Progenitor cell of endocrine pancreas (in vitro differentiated cells): ENCODE data around the gene PDE7B. TPM values are rescaled to one million over a fixed set of nuclear protein-coding genes. Genes with fewer than 3 reads are reported as not detected.

Experiments used
- DNase-seq: peaks from one replicate; pipeline ENCODE4 v3.0.0; 2021; ENCODE audit warnings: low spot score; ENCODE audit not compliant: unreplicated experiment
- H3K27ac Mint-ChIP-seq: 2 replicates; pipeline ENCODE4 v1.8.0; 2021; ENCODE audit warnings: mild to moderate bottlenecking, moderate library complexity, mixed read lengths
- H3K27me3 Mint-ChIP-seq: 2 replicates; pipeline ENCODE4 v1.8.0; 2021; ENCODE audit warnings: mixed read lengths
- H3K36me3 Mint-ChIP-seq: 2 replicates; pipeline ENCODE4 v1.8.0; 2022; ENCODE audit warnings: mixed read lengths; ENCODE audit not compliant: insufficient read depth
- H3K4me1 Mint-ChIP-seq: 2 replicates; pipeline ENCODE4 v1.8.0; 2021; ENCODE audit warnings: low read depth, mixed read lengths
- H3K4me3 Mint-ChIP-seq: 2 replicates; pipeline ENCODE4 v1.8.0; 2021; ENCODE audit warnings: low read depth, mild to moderate bottlenecking, moderate library complexity, mixed read lengths
- H3K9me3 Mint-ChIP-seq: 2 replicates; pipeline ENCODE4 v1.8.0; 2021; ENCODE audit warnings: low read depth, mixed read lengths
- CTCF ChIP-seq: fragments of 200-600 bp; sonication (generic); IDR thresholded peaks from one replicate; pipeline ENCODE4 v1.5.0; 2021; ENCODE audit warnings: antibody characterized with exemption, mild to moderate bottlenecking; ENCODE audit not compliant: unreplicated experiment
- total RNA-seq: library from RNA; stranded (reverse); gene quantifications from 2 replicates; pipeline ENCODE4 v1.2.1, GENCODE V29; 2021

Gene PDE7B
- total RNA-seq, 1 donor from 2014 or later: 0.07 TPM

GRCh38 chr6:136144251-136145023, 292.9 kb downstream of the PDE7B start:
- Mint-ChIP-seq H3K9me3 (peaks cover 10% of the 10 kb centered on the region), H3K4me3 (no peak overlapping the region), H3K4me1 (peaks cover 2% of the 10 kb centered on the region), H3K36me3 (peaks cover 9% of the 10 kb centered on the region), H3K27ac (no peak overlapping the region), H3K27me3 (no peaks in the 10 kb centered on the region)
- DNase-seq: no peak
- TF ChIP-seq CTCF: no peak

GRCh38 chr6:136146130-136146529, 294.6 kb downstream of the PDE7B start:
- peaks cover 7% of the 10 kb centered on the region for H3K36me3 Mint-ChIP-seq
- DNase-seq: no peak
- H3K4me3 Mint-ChIP-seq: no peak overlapping the region
- H3K9me3 Mint-ChIP-seq: peaks cover 10% of the 10 kb centered on the region
- H3K27me3 Mint-ChIP-seq: no peaks in the 10 kb centered on the region
- H3K4me1 Mint-ChIP-seq: peaks cover 2% of the 10 kb centered on the region
- H3K27ac Mint-ChIP-seq: no peak overlapping the region
- no peak for TF ChIP-seq CTCF

DNA sequence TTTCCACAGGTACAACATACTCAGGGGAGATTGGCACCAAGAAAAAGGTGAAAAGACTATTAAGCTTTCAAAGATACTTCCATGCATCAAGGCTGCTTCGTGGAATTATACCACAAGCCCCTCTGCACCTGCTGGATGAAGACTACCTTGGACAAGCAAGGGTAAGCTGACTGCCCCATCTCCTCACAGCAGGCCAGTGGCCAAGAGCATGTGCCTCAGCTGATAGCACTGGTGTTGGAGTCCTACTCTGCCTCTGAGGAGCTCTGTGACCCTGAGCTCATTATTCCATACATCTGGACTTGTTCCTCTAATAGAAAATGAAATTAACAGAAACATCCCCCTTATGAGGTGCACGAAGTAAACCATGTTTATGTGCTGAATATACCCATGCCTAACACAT, 295.8 kb downstream of the PDE7B start:
- Mint-ChIP-seq H3K4me3 (no peak overlapping the region), H3K4me1 (peaks cover 2% of the 10 kb centered on the region), H3K9me3 (peaks cover 3% of the 10 kb centered on the region), H3K27ac (no peak overlapping the region), H3K27me3 (no peaks in the 10 kb centered on the region), H3K36me3 (peaks cover 2% of the 10 kb centered on the region)
- TF ChIP-seq CTCF: no peak
- DNase-seq: no peak

DNA sequence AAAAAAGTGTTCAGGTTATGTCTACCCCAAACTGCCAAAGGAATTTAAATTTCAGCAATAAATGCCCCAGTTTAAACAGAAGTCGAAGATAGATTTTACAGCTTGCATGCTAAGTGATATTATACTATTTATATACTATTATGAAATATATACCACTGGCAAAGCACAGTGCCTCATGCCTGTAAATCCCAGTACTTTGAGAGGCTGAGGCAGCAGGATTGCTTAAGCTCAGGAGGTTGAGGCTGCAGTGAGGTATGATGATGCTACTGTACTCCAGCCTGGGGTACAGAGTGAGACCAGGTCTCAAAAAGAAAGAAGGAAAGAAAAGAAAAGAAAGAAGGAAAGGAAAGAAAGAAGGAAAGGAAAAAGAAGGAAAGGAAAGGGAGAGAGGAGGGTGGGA, 296.6 kb downstream of the PDE7B start:
- TF ChIP-seq CTCF: no peak
- H3K27me3 Mint-ChIP-seq: no peaks in the 10 kb centered on the region
- no peak for DNase-seq

DNA sequence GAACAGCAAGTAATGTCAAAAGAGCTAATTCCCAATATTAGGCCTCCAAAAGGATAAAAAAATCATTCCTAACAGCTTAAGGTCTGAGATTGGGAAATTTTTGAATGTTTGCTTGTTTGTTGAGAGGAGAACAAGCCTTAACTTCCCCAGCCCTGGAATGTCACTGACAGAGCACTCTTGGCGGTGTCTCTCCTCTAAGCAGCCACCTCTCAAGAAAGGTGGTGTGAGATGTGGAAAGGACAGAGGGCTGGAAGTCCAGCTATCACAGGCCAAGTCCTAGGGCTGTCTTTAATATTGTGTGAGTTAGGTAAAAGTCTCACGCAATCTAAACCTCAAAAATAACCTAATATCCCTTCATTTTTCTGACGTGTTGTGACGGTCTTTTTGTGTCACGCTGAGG, 297.0 kb downstream of the PDE7B start:
- no peak for DNase-seq
- Mint-ChIP-seq H3K4me3 (no peak overlapping the region), H3K27me3 (no peaks in the 10 kb centered on the region), H3K9me3 (no peaks in the 10 kb centered on the region), H3K4me1 (peaks cover 2% of the 10 kb centered on the region), H3K36me3 (no peaks in the 10 kb centered on the region), H3K27ac (no peak overlapping the region)
- TF ChIP-seq CTCF: no peak

More for the DNA sequence above, 296.6 kb downstream of the PDE7B start:
- Mint-ChIP-seq H3K36me3 (no peaks in the 10 kb centered on the region), H3K4me3 (no peak overlapping the region), H3K9me3 (no peaks in the 10 kb centered on the region), H3K4me1 (peaks cover 2% of the 10 kb centered on the region), H3K27ac (no peak overlapping the region)
